GM12891 (cell line): ENCODE measurements around the gene RMRP.
A peak's percentile ranks its signal among the peaks of the same experiment; 100 is the strongest.

Experiments used
- DNase-seq: peaks from one replicate; pipeline ENCODE4 v3.0.0; 2011; ENCODE audit warnings: low spot score; ENCODE audit not compliant: insufficient read length
- FAIRE-seq: peaks from 2 replicates; lab custom pipeline; 2011; peaks lifted over from hg19 to GRCh38; lab: Jason Lieb, UNC
- PAX5 ChIP-seq: IDR thresholded peaks from 2 replicates; pipeline ENCODE4 v1.6.1; 2011; ENCODE audit warnings: low read length, moderate library complexity, mild to moderate bottlenecking; ENCODE audit not compliant: insufficient read depth, severe bottlenecking
- POLR2A ChIP-seq: IDR thresholded peaks from 2 replicates; pipeline ENCODE4 v1.6.1; 2011; ENCODE audit warnings: low read depth, low read length, control low read depth
- POLR2AphosphoS5 ChIP-seq: IDR thresholded peaks from 2 replicates; pipeline ENCODE4 v1.6.1; 2011; ENCODE audit warnings: low read depth, low read length, control low read depth
- POU2F2 ChIP-seq: IDR thresholded peaks from 2 replicates; pipeline ENCODE4 v1.6.1; 2011; ENCODE audit warnings: low read depth, mild to moderate bottlenecking, control low read depth, low read length, moderate library complexity
- SPI1 ChIP-seq: IDR thresholded peaks from 2 replicates; pipeline ENCODE4 v1.6.1; 2011; ENCODE audit warnings: low read depth, low read length, control low read depth
- TAF1 ChIP-seq: IDR thresholded peaks from 2 replicates; pipeline ENCODE4 v1.6.1; 2011; ENCODE audit warnings: low read depth, low read length, control low read depth

The RMRP gene

DNA sequence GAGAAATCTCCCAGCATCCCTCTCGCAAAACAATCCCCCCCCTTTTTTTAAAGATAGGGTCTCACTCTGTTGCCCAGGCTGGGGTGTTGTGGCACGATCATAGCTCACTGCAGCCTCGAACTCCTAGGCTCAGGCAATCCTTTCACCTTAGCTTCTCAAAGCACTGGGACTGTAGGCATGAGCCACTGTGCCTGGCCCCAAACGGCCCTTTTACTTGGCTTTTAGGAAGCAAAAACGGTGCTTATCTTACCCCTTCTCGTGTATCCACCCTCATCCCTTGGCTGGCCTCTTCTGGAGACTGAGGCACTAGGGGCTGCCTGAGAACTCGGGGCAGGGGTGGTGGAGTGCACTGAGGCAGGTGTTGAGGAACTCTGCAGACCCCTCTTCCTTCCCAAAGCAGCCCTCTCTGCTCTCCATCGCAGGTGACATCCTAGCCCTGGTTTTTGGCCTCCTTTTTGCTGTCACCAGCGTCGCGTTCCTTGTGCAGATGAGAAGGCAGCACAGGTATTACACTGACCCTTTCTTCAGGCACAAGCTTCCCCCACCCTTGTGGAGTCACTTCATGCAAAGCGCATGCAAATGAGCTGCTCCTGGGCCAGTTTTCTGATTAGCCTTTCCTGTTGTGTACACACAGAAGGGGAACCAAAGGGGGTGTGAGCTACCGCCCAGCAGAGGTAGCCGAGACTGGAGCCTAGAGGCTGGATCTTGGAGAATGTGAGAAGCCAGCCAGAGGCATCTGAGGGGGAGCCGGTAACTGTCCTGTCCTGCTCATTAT is 22.7 kb upstream of the RMRP start:
- DNase-seq = peak; percentile 54
- FAIRE-seq = peak; percentile 92
- TF ChIP-seq POU2F2 (peak; percentile 98), TAF1 (no peak), POLR2A (no peak), SPI1 (no peak)

DNA sequence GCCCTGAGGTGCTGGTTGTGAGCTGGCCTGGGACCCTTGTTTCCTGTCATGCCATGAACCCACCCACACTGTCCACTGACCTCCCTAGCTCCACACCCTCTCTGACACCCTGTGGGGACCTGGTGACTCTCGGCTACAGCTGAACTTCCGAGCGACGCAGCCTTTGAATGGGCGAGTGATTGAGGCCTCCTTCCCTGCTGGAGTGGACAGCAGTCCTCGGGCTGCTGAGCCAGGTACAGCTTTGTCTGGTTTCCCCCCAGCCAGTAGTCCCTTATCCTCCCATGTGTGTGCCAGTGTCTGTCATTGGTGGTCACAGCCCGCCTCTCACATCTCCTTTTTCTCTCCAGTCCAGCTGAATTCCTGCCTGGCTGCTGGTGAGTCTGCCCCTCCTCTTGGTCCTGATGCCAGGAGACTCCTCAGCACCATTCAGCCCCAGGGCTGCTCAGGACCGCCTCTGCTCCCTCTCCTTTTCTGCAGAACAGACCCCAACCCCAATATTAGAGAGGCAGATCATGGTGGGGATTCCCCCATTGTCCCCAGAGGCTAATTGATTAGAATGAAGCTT is 22.0 kb upstream of the RMRP start:
- no peak for TF ChIP-seq SPI1
- TF ChIP-seq POU2F2 = no peak
- no peak for TF ChIP-seq PAX5
- DNase-seq = no peak
- FAIRE-seq = peak; percentile 31

DNA sequence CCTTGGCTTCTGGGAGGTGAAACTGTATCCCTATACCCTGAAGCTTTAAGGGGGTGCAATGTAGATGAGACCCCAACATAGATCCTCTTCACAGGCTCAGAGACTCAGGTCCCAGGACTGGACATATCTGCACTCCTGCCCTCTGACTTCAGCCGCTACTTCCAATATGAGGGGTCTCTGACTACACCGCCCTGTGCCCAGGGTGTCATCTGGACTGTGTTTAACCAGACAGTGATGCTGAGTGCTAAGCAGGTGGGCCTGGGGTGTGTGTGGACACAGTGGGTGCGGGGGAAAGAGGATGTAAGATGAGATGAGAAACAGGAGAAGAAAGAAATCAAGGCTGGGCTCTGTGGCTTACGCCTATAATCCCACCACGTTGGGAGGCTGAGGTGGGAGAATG is 21.3 kb upstream of the RMRP start:
- DNase-seq = no peak

DNA sequence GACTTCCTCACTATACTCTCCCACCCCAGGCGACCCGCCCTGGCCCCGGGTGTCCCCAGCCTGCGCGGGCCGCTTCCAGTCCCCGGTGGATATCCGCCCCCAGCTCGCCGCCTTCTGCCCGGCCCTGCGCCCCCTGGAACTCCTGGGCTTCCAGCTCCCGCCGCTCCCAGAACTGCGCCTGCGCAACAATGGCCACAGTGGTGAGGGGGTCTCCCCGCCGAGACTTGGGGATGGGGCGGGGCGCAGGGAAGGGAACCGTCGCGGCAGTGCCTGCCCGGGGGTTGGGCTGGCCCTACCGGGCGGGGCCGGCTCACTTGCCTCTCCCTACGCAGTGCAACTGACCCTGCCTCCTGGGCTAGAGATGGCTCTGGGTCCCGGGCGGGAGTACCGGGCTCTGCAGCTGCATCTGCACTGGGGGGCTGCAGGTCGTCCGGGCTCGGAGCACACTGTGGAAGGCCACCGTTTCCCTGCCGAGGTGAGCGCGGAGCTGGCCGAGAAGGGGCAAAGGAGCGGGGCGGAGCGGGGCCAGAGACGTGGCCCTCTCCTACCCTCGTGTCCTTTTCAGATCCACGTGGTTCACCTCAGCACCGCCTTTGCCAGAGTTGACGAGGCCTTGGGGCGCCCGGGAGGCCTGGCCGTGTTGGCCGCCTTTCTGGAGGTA is 18.0 kb upstream of the RMRP start:
- TF ChIP-seq POLR2AphosphoS5 (no peak), PAX5 (no peak), POU2F2 (no peak), SPI1 (no peak), POLR2A (no peak), TAF1 (no peak)
- DNase-seq = no peak
- no peak for FAIRE-seq

More for the DNA sequence above, 21.3 kb upstream of the RMRP start:
- no peak for FAIRE-seq
- TF ChIP-seq SPI1 (no peak), POU2F2 (no peak), POLR2A (no peak), TAF1 (no peak), POLR2AphosphoS5 (no peak), PAX5 (no peak)

DNA sequence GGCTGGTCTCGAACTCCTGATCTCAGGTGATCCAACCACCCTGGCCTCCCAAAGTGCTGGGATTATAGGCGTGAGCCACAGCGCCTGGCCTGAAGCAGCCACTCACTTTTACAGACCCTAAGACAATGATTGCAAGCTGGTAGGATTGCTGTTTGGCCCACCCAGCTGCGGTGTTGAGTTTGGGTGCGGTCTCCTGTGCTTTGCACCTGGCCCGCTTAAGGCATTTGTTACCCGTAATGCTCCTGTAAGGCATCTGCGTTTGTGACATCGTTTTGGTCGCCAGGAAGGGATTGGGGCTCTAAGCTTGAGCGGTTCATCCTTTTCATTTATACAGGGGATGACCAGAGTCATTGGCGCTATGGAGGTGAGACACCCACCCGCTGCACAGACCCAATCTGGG is 17.4 kb upstream of the RMRP start:
- no peak for TF ChIP-seq POU2F2
- DNase-seq (no peak), FAIRE-seq (no peak)

DNA sequence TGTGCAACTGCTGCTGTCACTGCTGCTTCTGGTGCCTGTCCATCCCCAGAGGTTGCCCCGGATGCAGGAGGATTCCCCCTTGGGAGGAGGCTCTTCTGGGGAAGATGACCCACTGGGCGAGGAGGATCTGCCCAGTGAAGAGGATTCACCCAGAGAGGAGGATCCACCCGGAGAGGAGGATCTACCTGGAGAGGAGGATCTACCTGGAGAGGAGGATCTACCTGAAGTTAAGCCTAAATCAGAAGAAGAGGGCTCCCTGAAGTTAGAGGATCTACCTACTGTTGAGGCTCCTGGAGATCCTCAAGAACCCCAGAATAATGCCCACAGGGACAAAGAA is 16.2 kb upstream of the RMRP start:
- no peak for DNase-seq
- no peak for FAIRE-seq
- TF ChIP-seq TAF1 (no peak), POLR2AphosphoS5 (no peak), SPI1 (no peak), PAX5 (no peak), POU2F2 (no peak), POLR2A (no peak)

DNA sequence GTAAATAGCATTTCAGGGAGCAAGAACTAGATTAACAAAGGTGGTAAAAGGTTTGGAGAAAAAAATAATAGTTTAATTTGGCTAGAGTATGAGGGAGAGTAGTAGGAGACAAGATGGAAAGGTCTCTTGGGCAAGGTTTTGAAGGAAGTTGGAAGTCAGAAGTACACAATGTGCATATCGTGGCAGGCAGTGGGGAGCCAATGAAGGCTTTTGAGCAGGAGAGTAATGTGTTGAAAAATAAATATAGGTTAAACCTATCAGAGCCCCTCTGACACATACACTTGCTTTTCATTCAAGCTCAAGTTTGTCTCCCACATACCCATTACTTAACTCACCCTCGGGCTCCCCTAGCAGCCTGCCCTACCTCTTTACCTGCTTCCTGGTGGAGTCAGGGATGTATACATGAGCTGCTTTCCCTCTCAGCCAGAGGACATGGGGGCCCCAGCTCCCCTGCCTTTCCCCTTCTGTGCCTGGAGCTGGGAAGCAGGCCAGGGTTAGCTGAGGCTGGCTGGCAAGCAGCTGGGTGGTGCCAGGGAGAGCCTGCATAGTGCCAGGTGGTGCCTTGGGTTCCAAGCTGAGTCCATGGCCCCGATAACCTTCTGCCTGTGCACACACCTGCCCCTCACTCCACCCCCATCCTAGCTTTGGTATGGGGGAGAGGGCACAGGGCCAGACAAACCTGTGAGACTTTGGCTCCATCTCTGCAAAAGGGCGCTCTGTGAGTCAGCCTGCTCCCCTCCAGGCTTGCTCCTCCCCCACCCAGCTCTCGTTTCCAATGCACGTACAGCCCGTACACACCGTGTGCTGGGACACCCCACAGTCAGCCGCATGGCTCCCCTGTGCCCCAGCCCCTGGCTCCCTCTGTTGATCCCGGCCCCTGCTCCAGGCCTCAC is 15.6 kb upstream of the RMRP start, which contains the start of gene CA9:
Gene CA9 (plus strand): TSS at position 797 of the 893 bp plus-strand sequence. CDS start 32 bp downstream, at position 829.
- TF ChIP-seq POLR2A (no peak), PAX5 (no peak), TAF1 (no peak), SPI1 (no peak), POU2F2 (no peak), POLR2AphosphoS5 (no peak)
- no peak for FAIRE-seq
- DNase-seq = no peak

DNA sequence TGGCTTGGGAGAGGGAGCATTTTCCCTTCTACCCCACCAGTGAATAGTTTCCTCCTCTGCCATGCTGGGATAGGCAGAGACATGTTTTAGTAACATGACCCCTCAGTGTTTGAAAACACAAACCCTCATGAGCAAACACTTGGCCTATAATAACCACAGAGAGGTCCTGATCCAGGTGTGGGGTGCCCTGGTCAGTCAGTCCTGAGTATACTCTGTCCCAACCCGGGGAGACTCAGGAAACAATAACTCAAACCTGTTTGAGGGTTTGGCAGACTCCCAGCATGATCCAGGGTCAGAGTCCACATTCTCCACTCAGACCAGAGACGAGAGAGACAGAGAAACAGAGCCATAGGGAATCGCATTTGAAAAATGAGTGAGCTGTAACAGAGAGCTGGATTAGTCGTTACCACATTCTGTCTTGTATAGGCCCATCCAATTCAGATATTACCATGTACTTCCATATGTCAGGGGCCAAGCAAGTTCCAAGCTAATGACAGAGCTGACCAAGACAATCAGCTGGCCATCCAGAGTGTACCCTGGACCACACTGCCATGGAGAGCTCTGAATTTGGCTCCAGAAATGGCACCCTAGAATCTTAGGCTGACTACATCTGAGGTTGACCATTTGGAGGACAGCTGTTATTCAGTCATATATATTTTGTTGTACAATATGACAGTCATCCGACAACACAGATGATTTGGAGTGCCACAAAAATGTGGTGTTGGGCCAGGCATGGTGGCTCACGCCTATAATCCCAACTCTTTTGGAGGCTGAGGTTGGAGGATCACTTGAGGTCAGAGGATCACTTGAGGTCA is 11.7 kb upstream of the RMRP start:
- no peak for DNase-seq
- no peak for FAIRE-seq
- TF ChIP-seq PAX5 = no peak
- TF ChIP-seq POLR2A = no peak
- TF ChIP-seq POLR2AphosphoS5 = no peak
- TF ChIP-seq SPI1 = no peak
- TF ChIP-seq TAF1 = no peak
- TF ChIP-seq POU2F2 = no peak

DNA sequence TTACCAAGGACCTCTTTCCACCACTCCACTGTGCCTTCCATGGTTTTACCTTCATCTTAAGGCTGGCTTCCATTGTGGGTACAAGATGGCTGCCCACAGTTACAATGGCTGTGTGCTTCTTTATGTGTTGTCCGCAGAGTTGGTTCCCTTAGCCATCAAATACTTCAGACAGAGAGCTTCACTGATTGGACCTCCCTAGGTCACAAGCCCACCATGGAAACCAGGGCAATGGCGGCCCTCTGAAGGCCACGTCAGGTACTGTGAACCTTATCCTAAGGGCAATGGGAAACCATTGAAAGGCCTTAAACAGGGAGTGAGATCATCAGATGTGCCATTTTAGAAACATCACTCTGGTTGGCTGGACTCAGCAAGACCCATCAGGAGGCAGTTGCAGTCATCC is 10.1 kb upstream of the RMRP start:
- DNase-seq (no peak), FAIRE-seq (no peak)
- TF ChIP-seq PAX5 = no peak
- no peak for TF ChIP-seq SPI1
- TF ChIP-seq POLR2A = no peak
- TF ChIP-seq POLR2AphosphoS5 = no peak
- TF ChIP-seq TAF1 = no peak
- TF ChIP-seq POU2F2 = no peak
